ENCODE data around the gene F13A1.

DNA sequence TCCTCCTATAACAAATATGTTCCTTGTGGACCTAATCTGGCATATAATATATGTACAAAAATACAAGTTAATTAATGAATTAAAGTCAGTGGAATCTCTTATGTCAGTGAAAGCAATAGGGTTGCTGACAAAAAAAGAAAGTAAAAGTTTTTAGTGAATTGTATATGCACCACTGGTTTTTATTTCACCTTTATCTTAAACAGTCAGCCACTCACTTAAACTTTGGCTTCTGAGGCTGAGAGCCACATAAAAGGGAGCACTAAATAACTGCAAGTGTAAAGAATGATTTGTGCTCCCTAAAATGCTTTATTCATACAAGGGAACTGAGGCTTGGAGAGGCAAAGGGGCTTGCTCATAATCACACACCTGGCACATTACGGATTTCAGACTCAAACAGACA, 9.9 kb upstream of the F13A1 start:
- no peak for TF ChIP-seq POLR2A (IDR thresholded peaks at IDR 0.05)
- TF ChIP-seq, protein P1, sequence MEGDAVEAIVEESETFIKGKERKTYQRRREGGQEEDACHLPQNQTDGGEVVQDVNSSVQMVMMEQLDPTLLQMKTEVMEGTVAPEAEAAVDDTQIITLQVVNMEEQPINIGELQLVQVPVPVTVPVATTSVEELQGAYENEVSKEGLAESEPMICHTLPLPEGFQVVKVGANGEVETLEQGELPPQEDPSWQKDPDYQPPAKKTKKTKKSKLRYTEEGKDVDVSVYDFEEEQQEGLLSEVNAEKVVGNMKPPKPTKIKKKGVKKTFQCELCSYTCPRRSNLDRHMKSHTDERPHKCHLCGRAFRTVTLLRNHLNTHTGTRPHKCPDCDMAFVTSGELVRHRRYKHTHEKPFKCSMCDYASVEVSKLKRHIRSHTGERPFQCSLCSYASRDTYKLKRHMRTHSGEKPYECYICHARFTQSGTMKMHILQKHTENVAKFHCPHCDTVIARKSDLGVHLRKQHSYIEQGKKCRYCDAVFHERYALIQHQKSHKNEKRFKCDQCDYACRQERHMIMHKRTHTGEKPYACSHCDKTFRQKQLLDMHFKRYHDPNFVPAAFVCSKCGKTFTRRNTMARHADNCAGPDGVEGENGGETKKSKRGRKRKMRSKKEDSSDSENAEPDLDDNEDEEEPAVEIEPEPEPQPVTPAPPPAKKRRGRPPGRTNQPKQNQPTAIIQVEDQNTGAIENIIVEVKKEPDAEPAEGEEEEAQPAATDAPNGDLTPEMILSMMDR (IDR thresholded peaks at IDR 0.05), result no peak
